Peyer's patch (tissue), 4 donors: Measurements from ENCODE around the gene CDK11B.
"Not testable (repeated sequence)": the region's sequence is repeated elsewhere in the genome, so short reads cannot be mapped to it uniquely, and the experiment has no call there.

Source experiments
- POLR2A ChIP-seq, 2 donors: fragments of 450-650 bp; IDR thresholded peaks; one replicate each; pipeline ENCODE4 v1.5.1; 2017; ENCODE audit warnings: antibody characterized with exemption in 2 of 2, mild to moderate bottlenecking in 2 of 2, moderate library complexity in 2 of 2
- TF ChIP-seq, protein P1 (sequence below), 6 experiments: fragments of 450-650 bp in 4 of 6; fragments of 200-600 bp in 2 of 6; sonication (generic) in 1 of 6; IDR thresholded peaks; one replicate each; pipeline ENCODE4 v1.5.1; 2017 to 2019; ENCODE audit warnings: antibody characterized with exemption in 6 of 6, mild to moderate bottlenecking in 3 of 6, moderate library complexity in 1 of 6

DNA sequence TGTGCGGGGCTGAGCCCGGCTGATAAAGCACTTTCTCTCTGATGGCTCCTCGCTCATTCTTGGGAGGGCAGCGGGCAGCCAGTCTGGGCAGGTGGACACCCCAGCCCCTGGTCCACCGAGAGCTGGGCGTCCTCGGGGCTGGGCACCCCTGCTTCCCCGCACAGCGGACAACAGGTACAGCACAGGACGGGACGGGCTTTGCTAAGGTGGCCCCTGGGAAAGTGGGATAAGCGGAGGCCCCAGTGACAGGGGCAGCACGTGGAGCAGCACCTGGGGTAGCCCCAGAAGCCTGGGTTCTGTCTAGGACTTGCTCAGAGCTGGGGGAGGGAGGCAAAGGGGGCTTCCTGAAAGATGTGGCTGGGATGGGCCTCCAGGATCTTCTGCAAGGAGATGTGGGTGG, 24.2 kb downstream of the CDK11B start:
- TF ChIP-seq, protein P1, sequence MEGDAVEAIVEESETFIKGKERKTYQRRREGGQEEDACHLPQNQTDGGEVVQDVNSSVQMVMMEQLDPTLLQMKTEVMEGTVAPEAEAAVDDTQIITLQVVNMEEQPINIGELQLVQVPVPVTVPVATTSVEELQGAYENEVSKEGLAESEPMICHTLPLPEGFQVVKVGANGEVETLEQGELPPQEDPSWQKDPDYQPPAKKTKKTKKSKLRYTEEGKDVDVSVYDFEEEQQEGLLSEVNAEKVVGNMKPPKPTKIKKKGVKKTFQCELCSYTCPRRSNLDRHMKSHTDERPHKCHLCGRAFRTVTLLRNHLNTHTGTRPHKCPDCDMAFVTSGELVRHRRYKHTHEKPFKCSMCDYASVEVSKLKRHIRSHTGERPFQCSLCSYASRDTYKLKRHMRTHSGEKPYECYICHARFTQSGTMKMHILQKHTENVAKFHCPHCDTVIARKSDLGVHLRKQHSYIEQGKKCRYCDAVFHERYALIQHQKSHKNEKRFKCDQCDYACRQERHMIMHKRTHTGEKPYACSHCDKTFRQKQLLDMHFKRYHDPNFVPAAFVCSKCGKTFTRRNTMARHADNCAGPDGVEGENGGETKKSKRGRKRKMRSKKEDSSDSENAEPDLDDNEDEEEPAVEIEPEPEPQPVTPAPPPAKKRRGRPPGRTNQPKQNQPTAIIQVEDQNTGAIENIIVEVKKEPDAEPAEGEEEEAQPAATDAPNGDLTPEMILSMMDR (IDR thresholded peaks at IDR 0.05): not testable (repeated sequence)
- not testable (repeated sequence) for TF ChIP-seq POLR2A (IDR thresholded peaks at IDR 0.05)
